ENCODE data around the gene TXNDC2. TPM values are rescaled to one million over a fixed set of nuclear protein-coding genes. Genes with fewer than 3 reads are reported as not detected.

The TXNDC2 gene
- total and polyA plus RNA-seq, 10 of the 15 experiments (the other 5 are each of a cell fraction or from before 2014, with no cell fraction given), result 0.04 to 0.07 (median 0.06) TPM; not detected in 7

DNA sequence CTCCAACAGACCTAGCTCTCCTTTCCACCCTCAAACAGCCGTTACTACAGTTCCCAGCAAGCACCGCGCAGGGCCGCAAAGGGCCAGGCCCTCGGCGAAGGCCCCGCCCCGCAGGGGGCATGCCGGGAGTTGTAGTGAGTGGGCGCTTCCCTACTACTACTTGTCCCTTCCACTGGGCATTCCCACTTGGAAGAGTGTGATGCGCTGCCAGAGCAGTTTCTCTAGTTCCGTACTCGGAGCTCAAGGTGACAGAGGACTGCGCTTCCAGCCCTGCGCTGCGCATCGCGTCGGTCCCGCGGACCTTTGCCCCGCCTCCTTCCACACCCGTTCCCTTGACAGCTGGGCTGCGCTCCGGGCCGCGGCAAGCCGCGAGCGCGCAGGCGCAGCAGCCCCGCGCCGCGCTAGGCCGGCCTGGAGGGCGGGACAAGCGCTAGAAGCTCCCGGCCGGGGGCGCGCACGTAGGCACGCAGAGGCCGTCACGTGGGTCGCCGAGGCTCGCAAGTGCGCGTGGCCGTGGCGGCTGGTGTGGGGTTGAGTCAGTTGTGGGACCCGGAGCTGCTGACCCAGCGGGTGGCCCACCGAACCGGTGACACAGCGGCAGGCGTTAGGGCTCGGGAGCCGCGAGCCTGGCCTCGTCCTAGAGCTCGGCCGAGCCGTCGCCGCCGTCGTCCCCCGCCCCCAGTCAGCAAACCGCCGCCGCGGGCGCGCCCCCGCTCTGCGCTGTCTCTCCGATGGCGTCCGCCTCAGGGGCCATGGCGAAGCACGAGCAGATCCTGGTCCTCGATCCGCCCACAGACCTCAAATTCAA, 28.0 kb downstream of the TXNDC2 start, which contains the start of gene VAPA:
Gene VAPA, plus strand, starts transcription at position 491 of the 808 bp plus-strand sequence. Its CDS starts 241 bp downstream, at position 732.
- no TSS peak for BruUV-seq (replicated peaks)
- Histone ChIP-seq H3K9ac (ENCODE audit: control insufficient read depth, insufficient read depth, low read length) (peak within 1 kb of the TSS; percentile 90), H3K27ac (ENCODE audit: control insufficient read depth, insufficient read depth) (peak within 1 kb of the TSS; percentile 93), H3K27me3 (replicated peaks in 1 of 2; ENCODE audit: control insufficient read depth in 2 of 2, insufficient read depth in 2 of 2, low read length in 1 of 2) (no peaks in the 10 kb centered on the region), H2AFZ (ENCODE audit: control insufficient read depth, low read depth, low read length) (peak within 1 kb of the TSS; percentile 92), H3K4me2 (ENCODE audit: control insufficient read depth, insufficient read depth) (peak within 1 kb of the TSS; percentile 79), H3K9me3 (replicated peaks; ENCODE audit: control insufficient read depth, insufficient read depth, low read length) (no peaks in the 10 kb centered on the region; the same call in 2 of the 3 replicates), H3K4me3 (peak within 1 kb of the TSS; percentile 97), H4K20me1 (ENCODE audit: control insufficient read depth, insufficient read depth) (0 out of 2 replicates have a peak, but pooled peaks cover 8% of the 10 kb centered on the region), H3K36me3 (ENCODE audit: control insufficient read depth in 2 of 2, insufficient read depth in 2 of 2, low read length in 1 of 2) (no peaks in the 10 kb centered on the region), H3K4me1 (ENCODE audit: control insufficient read depth, insufficient read depth, low read length) (peaks cover 3% of the 10 kb centered on the region; the same call in 1 of the 2 replicates), H3K79me2 (ENCODE audit: control insufficient read depth, insufficient read depth, low read length) (peaks cover 48% of the 10 kb centered on the region)
- RAD21 ChIA-PET (ENCODE audit: unreplicated experiment), result interaction anchor here (1.1 to 1.3 kb wide), 4 partner anchors 11 to 52 kb away, joined by 3 to 5 read pairs (median 4); no protein-coding TSS in a partner anchor
- CTCF ChIA-PET, result interaction anchor here (0.8 kb wide), 1 partner anchor 37 kb away, joined by 5 read pairs; no protein-coding TSS in a partner anchor
- SMC1A ChIA-PET (ENCODE audit: uncharacterized antibody, unreplicated experiment), result interaction anchor here (0.7 to 1.3 kb wide), 3 partner anchors 13 to 612 kb away, joined by 3 to 4 read pairs (median 3); partner anchors contain the start of gene NAPG
- POLR2A ChIA-PET, result interaction anchor here (0.5 kb wide), 1 partner anchor 849 kb away, joined by 7 read pairs; no protein-coding TSS in a partner anchor
- 1% methylated on average over 86 of the region's 87 CpGs for WGBS (ENCODE audit: insufficient coverage, insufficient replicate concordance, low lambda C conversion rate, missing lambda C conversion rate)
- ATAC-seq, result peak; percentile 91
- intact Hi-C loops (cut with micrococcal nuclease; ENCODE audit: unreplicated experiment), result no loop called here
- DNase-seq (ENCODE audit: low read depth, low spot score), result peak; percentile 89
- in situ Hi-C loops (cut with MboI), result loop anchor here (25.0 kb wide), 2 partner anchors 301 to 1301 kb away; partner anchors contain the start of genes PPP4R1 and RAB12
- peak; percentile 83 for FAIRE-seq
- TF ChIP-seq ZNF24 (IDR thresholded peaks at IDR 0.05) (no peak), BHLHE40 (IDR thresholded peaks at IDR 0.05; ENCODE audit: borderline replicate concordance in 1 of 2, low read depth in 2 of 2, low read length in 1 of 2) (peak; percentile 19 to 85; a peak in 2 of 4 replicates), BACH1 (IDR thresholded peaks at IDR 0.05; ENCODE audit: borderline replicate concordance) (peak; percentile 72), NR2F1 (conservative IDR thresholded peaks at IDR 0.05) (peak; percentile 34), ZBED1 (IDR thresholded peaks at IDR 0.05; ENCODE audit: borderline replicate concordance) (no peak), SPI1 (IDR thresholded peaks at IDR 0.05; ENCODE audit: borderline replicate concordance, insufficient read depth, low read depth, low read length) (no peak), EP300 (IDR thresholded peaks at IDR 0.05; ENCODE audit: borderline replicate concordance in 1 of 2, control insufficient read depth in 1 of 2, low read depth in 2 of 2, low read length in 2 of 2) (0 out of 4 replicates have a peak, but pooled peaks of 1 of the 2 experiments have one; percentile 18), ETV6 (conservative IDR thresholded peaks at IDR 0.05 in 1 of 2, IDR thresholded peaks at IDR 0.05 in 1 of 2; ENCODE audit: borderline replicate concordance in 1 of 2, low read depth in 1 of 2) (no peak), SMARCA5 (IDR thresholded peaks at IDR 0.05) (no peak), CREB1 (IDR thresholded peaks at IDR 0.05; ENCODE audit: low read depth) (0 out of 2 replicates have a peak, but pooled peaks have one; percentile 62), SP1 (IDR thresholded peaks at IDR 0.05; ENCODE audit: low read depth, low read length) (peak; percentile 80), FOXM1 (IDR thresholded peaks at IDR 0.05; ENCODE audit: low read depth, low read length) (no peak), ZSCAN29 (IDR thresholded peaks at IDR 0.05) (0 out of 2 replicates have a peak, but pooled peaks have one; percentile 15), NFIC (IDR thresholded peaks at IDR 0.05; ENCODE audit: low read depth, low read length) (no peak), IKZF1 (conservative IDR thresholded peaks at IDR 0.05) (peak; percentile 99), CBX5 (IDR thresholded peaks at IDR 0.05; ENCODE audit: low read depth) (no peak), SIN3A (IDR thresholded peaks at IDR 0.05; ENCODE audit: low read depth, low read length) (peak; percentile 18; the same call in 1 of the 2 replicates)
- TF ChIP-seq, protein P1, sequence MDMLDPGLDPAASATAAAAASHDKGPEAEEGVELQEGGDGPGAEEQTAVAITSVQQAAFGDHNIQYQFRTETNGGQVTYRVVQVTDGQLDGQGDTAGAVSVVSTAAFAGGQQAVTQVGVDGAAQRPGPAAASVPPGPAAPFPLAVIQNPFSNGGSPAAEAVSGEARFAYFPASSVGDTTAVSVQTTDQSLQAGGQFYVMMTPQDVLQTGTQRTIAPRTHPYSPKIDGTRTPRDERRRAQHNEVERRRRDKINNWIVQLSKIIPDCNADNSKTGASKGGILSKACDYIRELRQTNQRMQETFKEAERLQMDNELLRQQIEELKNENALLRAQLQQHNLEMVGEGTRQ (IDR thresholded peaks at IDR 0.05; ENCODE audit: borderline replicate concordance, low read depth, low read length), result peak; percentile 80
- TF ChIP-seq, protein P2, sequence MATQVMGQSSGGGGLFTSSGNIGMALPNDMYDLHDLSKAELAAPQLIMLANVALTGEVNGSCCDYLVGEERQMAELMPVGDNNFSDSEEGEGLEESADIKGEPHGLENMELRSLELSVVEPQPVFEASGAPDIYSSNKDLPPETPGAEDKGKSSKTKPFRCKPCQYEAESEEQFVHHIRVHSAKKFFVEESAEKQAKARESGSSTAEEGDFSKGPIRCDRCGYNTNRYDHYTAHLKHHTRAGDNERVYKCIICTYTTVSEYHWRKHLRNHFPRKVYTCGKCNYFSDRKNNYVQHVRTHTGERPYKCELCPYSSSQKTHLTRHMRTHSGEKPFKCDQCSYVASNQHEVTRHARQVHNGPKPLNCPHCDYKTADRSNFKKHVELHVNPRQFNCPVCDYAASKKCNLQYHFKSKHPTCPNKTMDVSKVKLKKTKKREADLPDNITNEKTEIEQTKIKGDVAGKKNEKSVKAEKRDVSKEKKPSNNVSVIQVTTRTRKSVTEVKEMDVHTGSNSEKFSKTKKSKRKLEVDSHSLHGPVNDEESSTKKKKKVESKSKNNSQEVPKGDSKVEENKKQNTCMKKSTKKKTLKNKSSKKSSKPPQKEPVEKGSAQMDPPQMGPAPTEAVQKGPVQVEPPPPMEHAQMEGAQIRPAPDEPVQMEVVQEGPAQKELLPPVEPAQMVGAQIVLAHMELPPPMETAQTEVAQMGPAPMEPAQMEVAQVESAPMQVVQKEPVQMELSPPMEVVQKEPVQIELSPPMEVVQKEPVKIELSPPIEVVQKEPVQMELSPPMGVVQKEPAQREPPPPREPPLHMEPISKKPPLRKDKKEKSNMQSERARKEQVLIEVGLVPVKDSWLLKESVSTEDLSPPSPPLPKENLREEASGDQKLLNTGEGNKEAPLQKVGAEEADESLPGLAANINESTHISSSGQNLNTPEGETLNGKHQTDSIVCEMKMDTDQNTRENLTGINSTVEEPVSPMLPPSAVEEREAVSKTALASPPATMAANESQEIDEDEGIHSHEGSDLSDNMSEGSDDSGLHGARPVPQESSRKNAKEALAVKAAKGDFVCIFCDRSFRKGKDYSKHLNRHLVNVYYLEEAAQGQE (IDR thresholded peaks at IDR 0.05; ENCODE audit: low read depth, low read length), result no peak
